ENCODE results near the gene EMILIN2. TPM values are rescaled to one million over a fixed set of nuclear protein-coding genes. Genes with fewer than 3 reads are reported as not detected.

Gene EMILIN2
- total RNA-seq, 2 experiments from 2014 or later: 17.3 to 19.4 TPM

- TF ChIP-seq CTCF (IDR thresholded peaks at IDR 0.05): no peak
- H3K36me3 Mint-ChIP-seq (ENCODE audit: low read depth): peaks cover 4% of the 10 kb centered on the region
- DNase-seq: no peak
- no peak overlapping the region for H3K4me3 Mint-ChIP-seq
- no peaks in the 10 kb centered on the region for H3K27me3 Mint-ChIP-seq
- intact Hi-C loops (cut with micrococcal nuclease): loop anchor here (10.0 kb wide), 1 partner anchor 93 kb away; no protein-coding TSS in a partner anchor
- H3K9me3 Mint-ChIP-seq: peaks cover 32% of the 10 kb centered on the region
- H3K27ac Mint-ChIP-seq: no peak overlapping the region
- ChIA-PET POLR2A (no interaction called here), CTCF (no interaction called here)
- no peaks in the 10 kb centered on the region for H3K4me1 Mint-ChIP-seq (ENCODE audit: low read depth)
- ATAC-seq: no peak
Measured at GRCh38 chr18:2811416-2811815, 35.4 kb upstream of the EMILIN2 start.

- DNase-seq: no peak
- ATAC-seq: no peak
- CTCF ChIA-PET: no interaction called here
- no peak for TF ChIP-seq CTCF (IDR thresholded peaks at IDR 0.05)
- no peaks in the 10 kb centered on the region for H3K36me3 Mint-ChIP-seq (ENCODE audit: low read depth)
- no peak overlapping the region for H3K4me3 Mint-ChIP-seq
- H3K9me3 Mint-ChIP-seq: peaks cover 30% of the 10 kb centered on the region
- intact Hi-C loops (cut with micrococcal nuclease): loop anchor here (10.0 kb wide), 1 partner anchor 90 kb away; no protein-coding TSS in a partner anchor
- no peaks in the 10 kb centered on the region for H3K4me1 Mint-ChIP-seq (ENCODE audit: low read depth)
- no peaks in the 10 kb centered on the region for H3K27me3 Mint-ChIP-seq
- no peak overlapping the region for H3K27ac Mint-ChIP-seq
- POLR2A ChIA-PET: no interaction called here
Measured at GRCh38 chr18:2814928-2815327, 31.9 kb upstream of the EMILIN2 start.

- no peak overlapping the region for H3K27ac Mint-ChIP-seq
- no peak overlapping the region for H3K4me3 Mint-ChIP-seq
- ATAC-seq (no peak), DNase-seq (no peak)
- CTCF ChIA-PET: interaction anchor here (0.7 kb wide), 1 partner anchor 311 kb away, joined by 3 read pairs; no protein-coding TSS in a partner anchor
- intact Hi-C loops (cut with micrococcal nuclease): loop anchor here (10.0 kb wide), 1 partner anchor 87 kb away; no protein-coding TSS in a partner anchor
- H3K4me1 Mint-ChIP-seq (ENCODE audit: low read depth): no peaks in the 10 kb centered on the region
- TF ChIP-seq CTCF (IDR thresholded peaks at IDR 0.05): no peak
- H3K27me3 Mint-ChIP-seq: no peaks in the 10 kb centered on the region
- POLR2A ChIA-PET: interaction anchor here (0.6 kb wide), 1 partner anchor 39 kb away, joined by 3 read pairs; no protein-coding TSS in a partner anchor
- H3K9me3 Mint-ChIP-seq: peaks cover 12% of the 10 kb centered on the region
- H3K36me3 Mint-ChIP-seq (ENCODE audit: low read depth): no peaks in the 10 kb centered on the region
Measured at GRCh38 chr18:2818281-2818680, 28.5 kb upstream of the EMILIN2 start.

GRCh38 chr18:2821695-2822094, 25.1 kb upstream of the EMILIN2 start:
- no peak for DNase-seq
- TF ChIP-seq CTCF (IDR thresholded peaks at IDR 0.05): no peak
- ChIA-PET CTCF (no interaction called here), POLR2A (no interaction called here)
- intact Hi-C loops (cut with micrococcal nuclease): no loop called here
- no peak overlapping the region for H3K4me3 Mint-ChIP-seq
- no peak for ATAC-seq
- H3K36me3 Mint-ChIP-seq (ENCODE audit: low read depth): no peaks in the 10 kb centered on the region
- no peaks in the 10 kb centered on the region for H3K27me3 Mint-ChIP-seq
- H3K9me3 Mint-ChIP-seq: peaks cover 3% of the 10 kb centered on the region
- no peak overlapping the region for H3K27ac Mint-ChIP-seq
- H3K4me1 Mint-ChIP-seq (ENCODE audit: low read depth): no peaks in the 10 kb centered on the region

- ChIA-PET CTCF (no interaction called here), POLR2A (interaction anchor here (1.0 kb wide), 1 partner anchor 25 kb away, joined by 3 read pairs; no protein-coding TSS in a partner anchor)
- Mint-ChIP-seq H3K27ac (no peak overlapping the region), H3K27me3 (no peaks in the 10 kb centered on the region), H3K4me3 (no peak overlapping the region), H3K4me1 (ENCODE audit: low read depth) (no peaks in the 10 kb centered on the region), H3K9me3 (peaks cover 3% of the 10 kb centered on the region), H3K36me3 (ENCODE audit: low read depth) (no peaks in the 10 kb centered on the region)
- no peak for TF ChIP-seq CTCF (IDR thresholded peaks at IDR 0.05)
- intact Hi-C loops (cut with micrococcal nuclease): no loop called here
- ATAC-seq: no peak
- no peak for DNase-seq
Measured at GRCh38 chr18:2822213-2822921, 24.4 kb upstream of the EMILIN2 start.
